ENCODE measurements around the gene TMEM121.

- TF ChIP-seq, protein P1, sequence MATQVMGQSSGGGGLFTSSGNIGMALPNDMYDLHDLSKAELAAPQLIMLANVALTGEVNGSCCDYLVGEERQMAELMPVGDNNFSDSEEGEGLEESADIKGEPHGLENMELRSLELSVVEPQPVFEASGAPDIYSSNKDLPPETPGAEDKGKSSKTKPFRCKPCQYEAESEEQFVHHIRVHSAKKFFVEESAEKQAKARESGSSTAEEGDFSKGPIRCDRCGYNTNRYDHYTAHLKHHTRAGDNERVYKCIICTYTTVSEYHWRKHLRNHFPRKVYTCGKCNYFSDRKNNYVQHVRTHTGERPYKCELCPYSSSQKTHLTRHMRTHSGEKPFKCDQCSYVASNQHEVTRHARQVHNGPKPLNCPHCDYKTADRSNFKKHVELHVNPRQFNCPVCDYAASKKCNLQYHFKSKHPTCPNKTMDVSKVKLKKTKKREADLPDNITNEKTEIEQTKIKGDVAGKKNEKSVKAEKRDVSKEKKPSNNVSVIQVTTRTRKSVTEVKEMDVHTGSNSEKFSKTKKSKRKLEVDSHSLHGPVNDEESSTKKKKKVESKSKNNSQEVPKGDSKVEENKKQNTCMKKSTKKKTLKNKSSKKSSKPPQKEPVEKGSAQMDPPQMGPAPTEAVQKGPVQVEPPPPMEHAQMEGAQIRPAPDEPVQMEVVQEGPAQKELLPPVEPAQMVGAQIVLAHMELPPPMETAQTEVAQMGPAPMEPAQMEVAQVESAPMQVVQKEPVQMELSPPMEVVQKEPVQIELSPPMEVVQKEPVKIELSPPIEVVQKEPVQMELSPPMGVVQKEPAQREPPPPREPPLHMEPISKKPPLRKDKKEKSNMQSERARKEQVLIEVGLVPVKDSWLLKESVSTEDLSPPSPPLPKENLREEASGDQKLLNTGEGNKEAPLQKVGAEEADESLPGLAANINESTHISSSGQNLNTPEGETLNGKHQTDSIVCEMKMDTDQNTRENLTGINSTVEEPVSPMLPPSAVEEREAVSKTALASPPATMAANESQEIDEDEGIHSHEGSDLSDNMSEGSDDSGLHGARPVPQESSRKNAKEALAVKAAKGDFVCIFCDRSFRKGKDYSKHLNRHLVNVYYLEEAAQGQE (IDR thresholded peaks at IDR 0.05; ENCODE audit: insufficient read depth in 1 of 2, low read depth in 2 of 2, low read length in 2 of 2): no peak
- TF ChIP-seq POLR2AphosphoS5 (IDR thresholded peaks at IDR 0.05; ENCODE audit: low read depth, low read length): no peak
- TF ChIP-seq SIN3A (IDR thresholded peaks at IDR 0.05; ENCODE audit: borderline replicate concordance, insufficient read depth, low read length): no peak
Measured at GRCh38 chr14:105563347-105563737, 37.0 kb downstream of the TMEM121 start.

Data from PFSK-1 (cell line).